Measurements from ENCODE around the gene SYT2.
"Not testable (repeated sequence)": the region's sequence is repeated elsewhere in the genome, so short reads cannot be mapped to it uniquely, and the experiment has no call there.

SYT2 gene

GRCh38 chr1:202619505-202619904 lies 90.7 kb downstream of the SYT2 start:
- no peak overlapping the region for H3K4me3 ChIP-seq (ENCODE audit: low read length)
- H3K36me3 ChIP-seq (ENCODE audit: control insufficient read depth, low read length): no peaks in the 10 kb centered on the region
- H3K9me2 ChIP-seq (replicated peaks; ENCODE audit: control insufficient read depth, low read length): no peaks in the 10 kb centered on the region
- H4K20me1 ChIP-seq (ENCODE audit: control insufficient read depth, insufficient read depth, low read depth, low read length): peaks cover 12% of the 10 kb centered on the region
- peaks cover 18% of the 10 kb centered on the region for H3K4me1 ChIP-seq (ENCODE audit: control insufficient read depth, low read length)
- TF ChIP-seq CTCF (IDR thresholded peaks at IDR 0.05; ENCODE audit: low read depth, low read length, poor library complexity, severe bottlenecking): no peak
- no peak for TF ChIP-seq EZH2phosphoT487 (IDR thresholded peaks at IDR 0.05; ENCODE audit: borderline replicate concordance, low read length)
- no peaks in the 10 kb centered on the region for H3K79me2 ChIP-seq (ENCODE audit: control insufficient read depth, low read length)
- H3K27me3 ChIP-seq (ENCODE audit: control insufficient read depth, low read length): peaks cover 32% of the 10 kb centered on the region
- H3K27ac ChIP-seq (ENCODE audit: low read depth, low read length): no peak overlapping the region
- no peaks in the 10 kb centered on the region for H3F3A ChIP-seq (ENCODE audit: control insufficient read depth, insufficient read depth)
- peaks cover under 1% of the 10 kb centered on the region; the same call in 1 of the 2 replicates for H3K9me3 ChIP-seq (ENCODE audit: control insufficient read depth, insufficient read depth, low read length)
- no peak overlapping the region for H3K4me2 ChIP-seq (ENCODE audit: low read length)

GRCh38 chr1:202619012-202619411 lies 91.2 kb downstream of the SYT2 start:
- H3K4me2 ChIP-seq (ENCODE audit: low read length); H3F3A ChIP-seq (ENCODE audit: control insufficient read depth, insufficient read depth); H3K79me2 ChIP-seq (ENCODE audit: control insufficient read depth, low read length); H3K4me3 ChIP-seq (ENCODE audit: low read length); H3K27ac ChIP-seq (ENCODE audit: low read depth, low read length); H3K36me3 ChIP-seq (ENCODE audit: control insufficient read depth, low read length); H3K9me2 ChIP-seq (replicated peaks; ENCODE audit: control insufficient read depth, low read length); H3K9me3 ChIP-seq (ENCODE audit: control insufficient read depth, insufficient read depth, low read length): not testable (repeated sequence)
- H3K27me3 ChIP-seq (ENCODE audit: control insufficient read depth, low read length): peaks cover 32% of the 10 kb centered on the region
- peaks cover 18% of the 10 kb centered on the region for H3K4me1 ChIP-seq (ENCODE audit: control insufficient read depth, low read length)
- H4K20me1 ChIP-seq (ENCODE audit: control insufficient read depth, insufficient read depth, low read depth, low read length): peaks cover 12% of the 10 kb centered on the region

- H3K4me2 ChIP-seq (ENCODE audit: low read length): peak overlapping the region; percentile 65
- no peaks in the 10 kb centered on the region for H3K79me2 ChIP-seq (ENCODE audit: control insufficient read depth, low read length)
- H3K9me3 ChIP-seq (ENCODE audit: control insufficient read depth, insufficient read depth, low read length): no peaks in the 10 kb centered on the region
- TF ChIP-seq CTCF (IDR thresholded peaks at IDR 0.05; ENCODE audit: low read depth, low read length, poor library complexity, severe bottlenecking) (no peak), EZH2phosphoT487 (IDR thresholded peaks at IDR 0.05; ENCODE audit: borderline replicate concordance, low read length) (no peak)
- no peak overlapping the region for H3K27ac ChIP-seq (ENCODE audit: low read depth, low read length)
- no peaks in the 10 kb centered on the region for H3F3A ChIP-seq (ENCODE audit: control insufficient read depth, insufficient read depth)
- H3K36me3 ChIP-seq (ENCODE audit: control insufficient read depth, low read length): no peaks in the 10 kb centered on the region
- peaks cover 18% of the 10 kb centered on the region for H3K4me1 ChIP-seq (ENCODE audit: control insufficient read depth, low read length)
- peaks cover 12% of the 10 kb centered on the region for H4K20me1 ChIP-seq (ENCODE audit: control insufficient read depth, insufficient read depth, low read depth, low read length)
- H3K27me3 ChIP-seq (ENCODE audit: control insufficient read depth, low read length): peaks cover 32% of the 10 kb centered on the region
- no peaks in the 10 kb centered on the region for H3K9me2 ChIP-seq (replicated peaks; ENCODE audit: control insufficient read depth, low read length)
- H3K4me3 ChIP-seq (ENCODE audit: low read length): peak overlapping the region; percentile 44
These were observed 93.8 kb downstream of the SYT2 start for GRCh38 chr1:202616355-202616915.

GRCh38 chr1:202615501-202616354 lies 94.5 kb downstream of the SYT2 start:
- no peaks in the 10 kb centered on the region for H3K79me2 ChIP-seq (ENCODE audit: control insufficient read depth, low read length)
- no peaks in the 10 kb centered on the region for H3K9me2 ChIP-seq (replicated peaks; ENCODE audit: control insufficient read depth, low read length)
- peaks cover 32% of the 10 kb centered on the region for H3K27me3 ChIP-seq (ENCODE audit: control insufficient read depth, low read length)
- TF ChIP-seq CTCF (IDR thresholded peaks at IDR 0.05; ENCODE audit: low read depth, low read length, poor library complexity, severe bottlenecking): no peak
- no peak for TF ChIP-seq EZH2phosphoT487 (IDR thresholded peaks at IDR 0.05; ENCODE audit: borderline replicate concordance, low read length)
- H3K36me3 ChIP-seq (ENCODE audit: control insufficient read depth, low read length): no peaks in the 10 kb centered on the region
- no peaks in the 10 kb centered on the region for H3F3A ChIP-seq (ENCODE audit: control insufficient read depth, insufficient read depth)
- H4K20me1 ChIP-seq (ENCODE audit: control insufficient read depth, insufficient read depth, low read depth, low read length): peaks cover 12% of the 10 kb centered on the region
- peak overlapping the region; percentile 44 for H3K4me3 ChIP-seq (ENCODE audit: low read length)
- H3K4me2 ChIP-seq (ENCODE audit: low read length): peak overlapping the region; percentile 65
- peaks cover 18% of the 10 kb centered on the region for H3K4me1 ChIP-seq (ENCODE audit: control insufficient read depth, low read length)
- H3K9me3 ChIP-seq (ENCODE audit: control insufficient read depth, insufficient read depth, low read length): no peaks in the 10 kb centered on the region
- no peak overlapping the region for H3K27ac ChIP-seq (ENCODE audit: low read depth, low read length)

- H3K4me3 ChIP-seq (ENCODE audit: low read length); H3K79me2 ChIP-seq (ENCODE audit: control insufficient read depth, low read length); H3F3A ChIP-seq (ENCODE audit: control insufficient read depth, insufficient read depth); H3K9me3 ChIP-seq (ENCODE audit: control insufficient read depth, insufficient read depth, low read length); H3K27ac ChIP-seq (ENCODE audit: low read depth, low read length); H3K4me2 ChIP-seq (ENCODE audit: low read length); H3K36me3 ChIP-seq (ENCODE audit: control insufficient read depth, low read length); H3K9me2 ChIP-seq (replicated peaks; ENCODE audit: control insufficient read depth, low read length): not testable (repeated sequence)
- peaks cover 12% of the 10 kb centered on the region for H4K20me1 ChIP-seq (ENCODE audit: control insufficient read depth, insufficient read depth, low read depth, low read length)
- H3K4me1 ChIP-seq (ENCODE audit: control insufficient read depth, low read length): peaks cover 18% of the 10 kb centered on the region
- H3K27me3 ChIP-seq (ENCODE audit: control insufficient read depth, low read length): peaks cover 32% of the 10 kb centered on the region
These were observed 95.1 kb downstream of the SYT2 start for GRCh38 chr1:202615208-202615500.

Data from DOHH2 (cell line).